Measurements from ENCODE around the gene WDR70.

The WDR70 gene

GRCh38 chr5:37725185-37725584 lies 346.1 kb downstream of the WDR70 start:
- H3K4me2 ChIP-seq = no peak overlapping the region
- H3K4me1 ChIP-seq (ENCODE audit: low read depth, poor library complexity, severe bottlenecking) = no peaks in the 10 kb centered on the region
- no peak for TF ChIP-seq CTCF (conservative IDR thresholded peaks at IDR 0.05; ENCODE audit: low read depth, low read length)
- H2AFZ ChIP-seq (ENCODE audit: low read depth) = no peak overlapping the region
- no peak overlapping the region for H3K9ac ChIP-seq
- H3K79me2 ChIP-seq (ENCODE audit: insufficient read depth, low read depth) = no peaks in the 10 kb centered on the region
- no peaks in the 10 kb centered on the region for H3K36me3 ChIP-seq (ENCODE audit: insufficient read depth)
- no peak overlapping the region for H3K4me3 ChIP-seq (IDR thresholded peaks at IDR 0.05; ENCODE audit: insufficient read depth, low read depth, low read length)
- H3K27me3 ChIP-seq (ENCODE audit: insufficient read depth, low read depth) = no peaks in the 10 kb centered on the region
- no peak overlapping the region for H3K27ac ChIP-seq
- H4K20me1 ChIP-seq (ENCODE audit: insufficient read depth) = no peaks in the 10 kb centered on the region

GRCh38 chr5:37727238-37727637 lies 348.1 kb downstream of the WDR70 start:
- no peaks in the 10 kb centered on the region for H3K27me3 ChIP-seq (ENCODE audit: insufficient read depth, low read depth)
- TF ChIP-seq CTCF (conservative IDR thresholded peaks at IDR 0.05; ENCODE audit: low read depth, low read length) = no peak
- H3K4me1 ChIP-seq (ENCODE audit: low read depth, poor library complexity, severe bottlenecking) = no peaks in the 10 kb centered on the region
- H3K4me2 ChIP-seq = no peak overlapping the region
- H3K9ac ChIP-seq = no peak overlapping the region
- H3K27ac ChIP-seq = no peak overlapping the region
- no peaks in the 10 kb centered on the region for H4K20me1 ChIP-seq (ENCODE audit: insufficient read depth)
- H3K36me3 ChIP-seq (ENCODE audit: insufficient read depth) = 0 out of 2 replicates have a peak, but pooled peaks cover 5% of the 10 kb centered on the region
- H3K79me2 ChIP-seq (ENCODE audit: insufficient read depth, low read depth) = no peaks in the 10 kb centered on the region
- H3K4me3 ChIP-seq (IDR thresholded peaks at IDR 0.05; ENCODE audit: insufficient read depth, low read depth, low read length) = no peak overlapping the region
- no peak overlapping the region for H2AFZ ChIP-seq (ENCODE audit: low read depth)

- TF ChIP-seq CTCF (conservative IDR thresholded peaks at IDR 0.05; ENCODE audit: low read depth, low read length) = no peak
- no peak overlapping the region for H3K27ac ChIP-seq
- no peaks in the 10 kb centered on the region for H3K27me3 ChIP-seq (ENCODE audit: insufficient read depth, low read depth)
- H3K4me3 ChIP-seq (IDR thresholded peaks at IDR 0.05; ENCODE audit: insufficient read depth, low read depth, low read length) = no peak overlapping the region
- no peaks in the 10 kb centered on the region for H4K20me1 ChIP-seq (ENCODE audit: insufficient read depth)
- peaks cover 16% of the 10 kb centered on the region for H3K4me1 ChIP-seq (ENCODE audit: low read depth, poor library complexity, severe bottlenecking)
- H3K4me2 ChIP-seq = no peak overlapping the region
- no peak overlapping the region for H2AFZ ChIP-seq (ENCODE audit: low read depth)
- no peak overlapping the region for H3K9ac ChIP-seq
- no peaks in the 10 kb centered on the region for H3K79me2 ChIP-seq (ENCODE audit: insufficient read depth, low read depth)
- H3K36me3 ChIP-seq (ENCODE audit: insufficient read depth) = 0 out of 2 replicates have a peak, but pooled peaks cover 5% of the 10 kb centered on the region
Observed at GRCh38 chr5:37730896-37731455, 351.9 kb downstream of the WDR70 start.

GRCh38 chr5:37734114-37734513 lies 355.0 kb downstream of the WDR70 start:
- Histone ChIP-seq H4K20me1 (ENCODE audit: insufficient read depth) (no peaks in the 10 kb centered on the region), H2AFZ (ENCODE audit: low read depth) (no peak overlapping the region), H3K9ac (no peak overlapping the region), H3K4me2 (no peak overlapping the region), H3K4me3 (IDR thresholded peaks at IDR 0.05; ENCODE audit: insufficient read depth, low read depth, low read length) (no peak overlapping the region), H3K36me3 (ENCODE audit: insufficient read depth) (0 out of 2 replicates have a peak, but pooled peaks cover 5% of the 10 kb centered on the region), H3K4me1 (ENCODE audit: low read depth, poor library complexity, severe bottlenecking) (peaks cover 47% of the 10 kb centered on the region), H3K79me2 (ENCODE audit: insufficient read depth, low read depth) (no peaks in the 10 kb centered on the region), H3K27me3 (ENCODE audit: insufficient read depth, low read depth) (no peaks in the 10 kb centered on the region), H3K27ac (no peak overlapping the region)
- no peak for TF ChIP-seq CTCF (conservative IDR thresholded peaks at IDR 0.05; ENCODE audit: low read depth, low read length)

Data from KMS-11 (cell line).